H54 (cell line): Measurements from ENCODE around the gene CHST15.
"Not testable (repeated sequence)": the region's sequence is repeated elsewhere in the genome, so short reads cannot be mapped to it uniquely, and the experiment has no call there.

Experiments used
- DNase-seq: peaks from one replicate; pipeline ENCODE4 v3.0.0; 2011; ENCODE audit warnings: low spot score, mixed read lengths; ENCODE audit not compliant: insufficient read length
- FAIRE-seq: peaks from 3 replicates; lab custom pipeline; 2011; peaks lifted over from hg19 to GRCh38; lab: Jason Lieb, UNC
- POLR2A ChIP-seq: IDR thresholded peaks from 2 replicates; pipeline ENCODE4 v1.6.1; 2011; ENCODE audit warnings: low read depth, mild to moderate bottlenecking, low read length

CHST15 gene

DNA sequence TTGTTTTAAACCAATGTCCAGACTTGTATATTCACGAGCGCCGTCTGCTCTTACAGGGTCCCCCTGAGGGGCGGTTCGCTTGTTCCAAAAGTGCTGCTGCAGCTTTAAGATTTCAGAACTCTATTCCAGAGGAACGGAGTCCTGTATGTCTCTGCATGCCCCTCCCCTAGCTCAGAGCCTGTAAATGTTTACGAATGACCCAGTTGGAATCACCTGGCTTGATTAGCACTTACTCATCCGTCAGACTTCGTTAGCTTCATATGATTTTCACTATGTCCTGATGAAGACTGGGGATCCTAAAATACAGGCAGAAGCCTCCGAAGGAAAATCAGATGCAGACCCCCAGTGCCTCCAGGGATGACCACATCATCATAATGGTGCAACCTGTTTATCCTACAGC lies 4.5 kb upstream of the CHST15 start:
- DNase-seq (no peak), FAIRE-seq (no peak)
- TF ChIP-seq POLR2A = no peak

DNA sequence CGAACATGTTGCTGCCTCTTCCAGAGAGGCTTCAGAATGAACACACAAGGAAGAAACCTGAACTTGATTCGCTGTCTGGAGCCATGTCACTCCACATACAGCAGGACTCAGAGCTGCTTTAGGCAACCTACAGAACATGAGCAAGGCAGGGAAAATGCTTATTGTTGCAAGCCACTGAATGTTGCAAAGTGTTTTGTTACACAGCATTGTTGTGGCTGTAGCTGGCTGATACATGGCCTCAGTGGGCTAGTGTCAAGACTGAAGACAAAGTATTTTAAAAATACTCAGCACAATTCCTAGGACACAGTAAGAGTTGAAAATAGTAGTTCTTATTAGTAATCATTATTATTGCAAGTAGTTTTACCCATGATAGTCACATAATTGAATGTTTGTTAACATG lies 3.1 kb upstream of the CHST15 start:
- FAIRE-seq (no peak), DNase-seq (no peak)
- no peak for TF ChIP-seq POLR2A

DNA sequence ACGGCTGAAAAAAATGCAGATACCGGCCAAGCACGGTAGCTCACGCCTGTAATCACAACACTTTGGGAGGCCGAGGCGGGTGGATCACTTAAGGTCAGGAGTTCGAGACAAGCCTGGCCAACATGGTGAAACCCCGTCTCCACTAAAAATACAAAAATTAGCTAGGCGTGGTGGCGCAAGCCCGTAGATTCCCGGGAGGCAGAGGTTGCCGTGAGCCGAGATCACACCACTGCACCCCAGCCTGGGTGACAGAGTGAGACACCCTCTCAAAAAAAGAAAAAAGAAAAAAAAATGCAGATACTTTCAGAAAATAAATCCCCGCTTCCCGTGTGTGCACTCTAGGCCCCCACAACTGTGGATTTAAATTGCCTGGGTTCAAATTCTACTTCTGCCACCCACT lies 2.4 kb upstream of the CHST15 start:
- not testable (repeated sequence) for FAIRE-seq, DNase-seq

DNA sequence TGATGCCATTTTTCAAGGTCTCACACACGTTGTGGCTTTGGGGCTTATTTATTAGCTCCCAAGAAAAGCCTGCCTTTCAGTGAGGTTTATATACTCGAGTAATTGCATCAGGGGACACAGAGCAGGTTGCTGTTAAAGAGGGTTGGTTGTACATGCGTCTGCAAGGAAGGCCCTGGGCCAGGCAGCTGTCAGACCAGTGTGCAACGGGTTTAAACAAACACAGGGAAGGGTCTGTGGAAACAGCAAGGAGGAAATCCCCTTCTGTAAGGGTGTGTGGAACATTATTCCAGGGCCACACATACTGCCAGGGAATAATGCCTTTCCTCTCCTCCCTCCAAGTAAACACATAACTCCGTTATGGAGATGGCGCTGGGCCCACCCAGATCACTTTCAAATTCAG lies 1.7 kb upstream of the CHST15 start:
- FAIRE-seq (no peak), DNase-seq (no peak)
- no peak for TF ChIP-seq POLR2A

DNA sequence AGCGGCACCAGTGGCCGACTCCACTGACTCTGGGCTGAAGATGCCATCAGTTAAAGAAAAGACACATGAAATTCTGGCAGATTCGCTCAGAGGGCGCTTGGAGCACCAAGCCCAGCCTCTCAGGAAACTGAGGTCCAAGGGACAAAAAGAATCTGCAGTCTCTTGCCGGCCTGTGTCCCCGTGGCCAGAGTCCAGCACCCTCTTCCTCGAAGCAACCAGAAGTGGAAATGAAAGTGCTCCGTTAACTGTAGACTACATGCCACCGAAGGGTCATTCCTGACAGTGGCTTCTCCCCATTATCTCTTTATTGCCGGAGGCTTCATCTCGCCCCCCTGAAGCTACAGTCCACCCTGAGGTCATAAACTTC lies 1.0 kb upstream of the CHST15 start:
- TF ChIP-seq POLR2A = no peak
- no peak for DNase-seq
- FAIRE-seq = no peak

DNA sequence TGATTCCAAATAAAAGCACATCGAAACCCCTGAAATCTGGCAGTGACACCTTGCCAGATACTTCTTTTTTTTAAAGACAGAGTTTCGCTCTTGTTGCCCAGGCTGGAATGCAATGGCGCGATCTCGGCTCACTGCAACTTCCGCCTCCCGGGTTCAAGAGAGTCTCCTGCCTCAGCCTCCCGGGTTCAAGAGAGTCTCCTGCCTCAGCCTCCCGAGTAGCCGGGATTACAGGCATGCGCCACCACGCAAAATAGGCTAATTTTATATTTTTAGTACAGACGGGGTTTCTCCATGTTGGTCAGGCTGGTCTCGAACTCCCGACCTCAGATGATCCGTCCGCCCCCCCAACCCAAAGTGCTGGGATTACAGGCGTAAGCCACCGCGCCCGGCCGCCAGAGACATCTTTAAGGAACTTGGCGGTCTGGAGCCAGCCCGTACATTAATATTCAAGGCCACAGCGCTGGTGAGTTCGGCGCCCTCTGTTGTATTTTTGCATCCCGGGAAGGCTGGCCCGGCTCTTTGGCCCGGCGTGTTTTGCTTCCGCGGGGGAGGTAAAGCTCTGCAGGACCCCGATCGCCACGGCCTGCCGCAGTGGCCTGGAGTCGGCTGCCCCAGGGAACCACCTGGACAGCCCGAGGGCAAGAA lies 498 bp upstream of the CHST15 start:
- not testable (repeated sequence) for FAIRE-seq
- peak; percentile 15 for DNase-seq

DNA sequence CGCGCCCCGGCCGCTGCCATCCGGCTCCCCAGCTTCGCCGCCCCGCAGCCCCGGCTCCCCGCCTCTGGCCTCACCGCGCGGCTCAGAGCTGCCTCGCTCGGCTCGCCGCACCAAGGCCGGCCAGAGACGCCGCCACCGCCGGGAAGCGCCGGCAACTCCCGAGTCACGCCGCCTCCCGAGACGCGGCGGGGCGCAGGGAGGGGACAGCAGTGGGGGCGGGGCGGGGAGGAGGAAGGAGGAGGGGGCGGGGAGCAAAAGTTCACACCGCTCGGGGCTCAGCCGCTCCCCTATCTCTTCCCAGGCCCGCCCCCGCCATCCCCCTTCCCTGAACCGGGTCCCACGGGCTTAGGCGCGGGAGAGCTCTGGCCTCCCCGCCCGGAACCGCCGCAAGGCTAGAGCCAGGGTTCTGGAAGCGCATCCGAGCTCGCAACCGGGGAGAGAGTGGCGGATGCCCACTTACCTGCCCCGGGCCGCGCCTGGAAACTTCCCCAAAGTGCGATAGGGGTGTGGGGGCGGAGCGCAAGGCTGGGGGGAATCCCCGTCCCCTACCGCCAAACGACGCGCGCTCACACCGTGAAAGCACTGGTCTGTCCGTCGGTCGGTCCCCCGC lies 1.0 kb downstream of the CHST15 start:
- no peak for TF ChIP-seq POLR2A
- peak; percentile 35 for DNase-seq
- FAIRE-seq = no peak

DNA sequence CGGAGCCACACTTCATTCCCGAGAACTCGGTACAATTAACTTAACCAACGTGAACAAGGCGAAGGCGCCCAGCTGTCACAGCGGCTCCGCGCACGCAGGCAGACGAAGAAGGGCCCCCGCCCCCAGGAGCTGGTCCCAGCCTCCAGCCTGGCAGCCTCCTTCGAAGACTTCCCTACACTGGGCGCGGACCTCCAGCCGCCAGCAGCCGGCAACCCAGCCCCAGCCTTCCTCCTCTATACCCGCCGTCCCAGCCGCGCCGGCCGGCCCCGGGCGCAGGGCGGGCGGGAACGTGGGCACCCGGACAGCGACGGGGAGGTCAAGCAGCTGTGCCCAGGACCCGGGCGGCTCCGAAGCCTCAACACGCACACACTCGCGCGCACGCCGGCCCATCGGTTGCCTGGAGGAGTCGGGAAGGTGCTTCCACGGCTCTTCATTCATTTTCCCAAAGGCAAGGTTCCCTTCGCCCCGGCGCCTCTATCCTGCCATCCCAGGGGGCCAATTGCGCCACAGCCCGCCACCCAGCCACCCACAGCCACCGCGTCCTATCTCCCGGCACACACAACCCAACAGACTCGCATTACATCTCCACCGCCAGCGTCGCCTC lies 1.6 kb downstream of the CHST15 start:
- DNase-seq = no peak
- no peak for FAIRE-seq
- no peak for TF ChIP-seq POLR2A

DNA sequence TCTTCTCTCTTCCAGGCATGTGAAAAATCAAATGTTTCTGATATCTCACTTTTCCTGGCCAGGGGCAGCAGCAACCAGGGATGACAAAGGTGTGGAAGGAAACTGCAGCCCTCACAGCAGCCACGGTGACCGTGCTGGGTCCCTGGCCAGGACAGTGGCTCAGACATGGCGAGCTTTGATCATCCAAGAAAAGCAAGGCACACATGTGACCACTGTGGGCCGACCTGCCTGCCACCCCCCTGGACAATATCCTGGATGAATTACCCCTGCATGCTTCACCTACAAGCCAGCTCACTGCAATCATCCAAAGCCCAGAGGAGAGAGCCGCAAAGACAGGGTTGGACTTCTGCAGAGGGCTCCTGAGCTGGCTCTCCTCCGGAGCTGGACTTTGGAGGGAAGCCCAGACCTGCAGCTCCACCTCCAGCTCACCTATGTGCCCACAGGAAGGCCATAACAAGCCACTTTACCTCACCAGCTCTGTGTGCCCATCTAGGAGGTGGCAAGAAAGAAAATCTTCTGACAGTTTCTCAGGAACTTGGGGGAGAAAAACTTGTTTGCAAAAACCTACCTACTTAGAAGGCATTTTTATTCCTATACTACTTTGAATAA lies 2.7 kb downstream of the CHST15 start:
- FAIRE-seq (no peak), DNase-seq (no peak)
- TF ChIP-seq POLR2A = no peak

DNA sequence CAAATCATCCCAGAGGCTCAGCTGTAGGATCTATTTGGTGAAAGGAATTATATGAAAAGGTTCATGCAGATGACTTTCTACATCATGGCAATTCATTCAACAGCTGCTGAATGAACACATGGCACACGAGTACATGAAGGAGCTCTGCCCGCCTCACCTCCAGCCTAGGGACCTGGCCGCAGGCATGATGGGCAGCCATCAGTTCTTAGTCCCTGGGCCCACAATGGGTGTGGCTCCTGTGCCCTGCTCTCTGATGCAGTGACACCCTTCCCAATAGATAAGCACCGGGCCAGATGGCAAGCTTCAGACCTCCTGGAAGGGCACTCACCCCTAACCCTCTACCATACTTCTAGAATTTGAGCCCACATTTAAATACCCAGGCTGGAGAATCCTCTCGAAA lies 3.5 kb downstream of the CHST15 start:
- no peak for FAIRE-seq
- no peak for TF ChIP-seq POLR2A
- DNase-seq = no peak

DNA sequence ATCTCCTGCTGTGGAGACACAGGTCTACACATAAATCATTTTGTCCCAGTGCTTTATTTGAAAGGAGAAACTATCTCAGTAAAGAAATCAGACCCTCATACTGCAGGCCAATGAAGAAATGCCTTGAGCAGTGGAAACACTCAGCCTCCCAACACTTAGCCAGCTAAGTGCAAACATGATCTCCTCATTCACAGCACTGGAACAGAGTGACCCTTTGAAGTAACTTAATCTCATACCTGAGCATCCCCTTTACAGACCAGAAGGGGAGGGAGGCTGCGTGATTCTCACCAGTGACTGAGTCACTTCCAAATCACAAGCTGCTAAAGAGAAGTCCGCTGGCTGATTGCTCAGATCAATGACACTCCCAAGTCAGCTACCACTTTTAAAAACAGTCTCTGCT lies 4.5 kb downstream of the CHST15 start:
- DNase-seq = no peak
- TF ChIP-seq POLR2A = no peak
- FAIRE-seq = no peak

DNA sequence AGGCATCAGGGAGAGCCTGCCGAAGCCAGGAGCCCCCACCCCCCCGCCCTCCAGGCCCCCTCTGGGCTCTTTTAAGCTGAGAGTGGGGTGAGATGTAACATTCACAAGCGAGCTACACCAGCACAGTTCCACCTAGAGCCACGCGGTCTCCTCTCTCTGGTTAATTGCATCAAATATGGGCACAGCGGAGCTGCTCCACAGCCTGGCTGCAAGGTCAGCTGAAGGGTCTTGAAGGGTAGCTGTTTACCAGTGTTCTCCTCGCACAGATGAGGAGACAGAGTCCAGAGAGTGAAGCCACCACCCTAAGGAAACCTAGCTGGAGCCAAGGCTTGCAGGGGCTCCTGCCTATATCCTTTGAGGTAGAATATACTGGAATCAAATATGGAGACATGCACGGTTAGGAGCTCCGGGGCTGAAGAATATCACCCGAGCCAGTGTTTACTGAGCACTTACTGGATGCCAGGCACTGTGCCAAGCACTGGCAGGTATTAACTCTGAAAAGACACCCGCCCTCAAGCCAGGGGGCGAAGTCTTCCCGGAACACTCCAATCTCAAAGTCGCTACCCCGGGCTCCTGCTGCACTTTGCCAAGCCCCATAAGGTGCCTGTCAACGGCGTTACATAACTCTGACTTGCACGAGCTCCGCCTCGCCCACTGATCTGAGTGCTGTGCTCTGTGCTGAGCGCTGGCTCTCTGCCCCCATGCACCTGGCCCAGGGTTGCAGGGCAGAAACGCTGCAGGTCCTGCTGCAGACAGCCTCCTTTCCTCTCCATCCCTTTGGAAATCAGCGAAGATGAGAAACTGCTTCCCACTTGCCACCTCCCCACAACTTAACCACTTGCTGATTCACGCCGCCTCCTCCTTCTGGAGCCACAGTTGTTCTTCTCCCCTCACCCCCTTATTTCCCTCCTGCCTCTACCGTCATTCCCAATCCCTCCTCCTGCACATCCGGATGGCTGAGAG lies 5.4 kb downstream of the CHST15 start:
- DNase-seq = no peak
- TF ChIP-seq POLR2A = no peak
- no peak for FAIRE-seq

DNA sequence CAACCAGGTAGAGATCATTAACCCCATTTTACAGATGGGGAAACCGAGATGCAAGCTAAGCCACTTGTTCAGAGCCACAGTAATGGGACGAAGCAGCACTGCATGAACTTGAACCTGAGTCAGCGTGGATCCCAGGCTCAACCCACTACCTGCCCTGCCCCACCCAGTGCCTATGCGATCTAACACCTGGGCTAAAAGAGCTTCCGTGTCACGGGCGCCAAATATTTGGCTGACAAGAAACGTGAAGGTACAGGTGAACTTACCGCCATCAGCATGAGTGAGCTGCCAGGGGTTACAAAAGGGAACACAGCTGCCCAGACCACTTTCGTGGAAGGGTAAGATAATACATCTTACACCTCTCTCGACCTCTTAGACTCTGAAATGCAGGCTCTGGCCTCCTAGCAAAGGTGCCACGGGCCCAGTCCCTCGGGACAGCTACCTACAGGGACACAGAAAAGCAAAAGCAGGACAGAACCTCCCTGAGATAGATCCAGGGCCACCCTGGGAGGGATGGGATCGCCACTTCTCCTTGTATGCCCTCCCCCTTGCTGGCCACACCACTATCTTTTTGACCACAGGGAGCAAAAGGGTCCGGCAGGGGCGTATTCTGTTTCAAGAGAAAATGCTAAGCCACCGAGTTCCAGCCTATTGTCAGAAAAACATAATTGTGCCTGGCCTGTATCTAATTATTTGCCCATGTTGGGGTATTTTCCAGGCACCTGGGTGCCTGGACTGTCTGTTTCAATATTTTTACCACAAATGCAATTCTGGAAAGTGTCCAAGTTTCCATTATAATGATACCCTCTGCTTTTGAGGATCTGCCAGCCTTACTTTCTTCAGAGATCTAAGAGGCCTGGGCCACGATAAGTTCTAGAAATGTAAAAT lies 6.4 kb downstream of the CHST15 start:
- no peak for FAIRE-seq

More for the DNA sequence above, 6.4 kb downstream of the CHST15 start:
- no peak for DNase-seq
- no peak for TF ChIP-seq POLR2A
